Measurements from ENCODE around the gene ANLN.
A peak's percentile ranks its signal among the peaks of the same experiment; 100 is the strongest.
"Not testable (repeated sequence)": the region's sequence is repeated elsewhere in the genome, so short reads cannot be mapped to it uniquely, and the experiment has no call there.

ANLN gene

DNA sequence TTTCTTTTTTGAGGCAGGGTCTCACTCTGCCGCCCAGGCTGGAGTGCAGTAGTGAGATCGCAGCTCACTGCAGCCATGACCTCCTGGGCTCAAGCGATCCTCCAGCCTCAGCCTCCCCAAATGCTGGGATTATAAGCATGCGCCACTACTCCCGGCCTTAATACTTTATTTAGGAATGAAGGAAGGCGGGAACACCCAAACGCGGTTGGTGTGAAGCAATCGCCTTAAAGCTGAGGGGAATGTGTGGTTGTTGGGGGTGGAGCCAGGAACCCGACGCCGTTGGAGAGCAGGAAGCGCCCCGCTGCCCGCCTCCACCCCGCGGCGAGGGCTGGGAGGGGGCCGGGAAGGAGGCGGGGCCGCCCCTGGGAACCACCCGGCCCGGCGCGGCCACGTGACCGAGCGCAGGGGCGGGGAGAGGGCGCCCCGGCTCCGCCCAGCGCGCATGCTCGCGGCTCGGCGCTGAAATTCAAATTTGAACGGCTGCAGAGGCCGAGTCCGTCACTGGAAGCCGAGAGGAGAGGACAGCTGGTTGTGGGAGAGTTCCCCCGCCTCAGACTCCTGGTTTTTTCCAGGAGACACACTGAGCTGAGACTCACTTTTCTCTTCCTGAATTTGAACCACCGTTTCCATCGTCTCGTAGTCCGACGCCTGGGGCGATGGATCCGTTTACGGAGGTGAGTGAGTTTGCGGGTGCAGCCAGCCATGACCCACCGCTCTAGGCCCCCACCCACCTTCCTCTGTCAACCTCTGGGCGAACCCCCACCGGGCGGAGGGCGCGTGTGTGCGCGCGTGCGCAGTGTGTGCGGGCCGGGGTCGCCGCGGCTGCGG lies at the start of gene ANLN:
Gene ANLN, plus strand, starts transcription at position 492 of the 828 bp plus-strand sequence. Its CDS starts 165 bp downstream, at position 657.
- ATAC-seq, result peak; percentile 87 to 91

DNA sequence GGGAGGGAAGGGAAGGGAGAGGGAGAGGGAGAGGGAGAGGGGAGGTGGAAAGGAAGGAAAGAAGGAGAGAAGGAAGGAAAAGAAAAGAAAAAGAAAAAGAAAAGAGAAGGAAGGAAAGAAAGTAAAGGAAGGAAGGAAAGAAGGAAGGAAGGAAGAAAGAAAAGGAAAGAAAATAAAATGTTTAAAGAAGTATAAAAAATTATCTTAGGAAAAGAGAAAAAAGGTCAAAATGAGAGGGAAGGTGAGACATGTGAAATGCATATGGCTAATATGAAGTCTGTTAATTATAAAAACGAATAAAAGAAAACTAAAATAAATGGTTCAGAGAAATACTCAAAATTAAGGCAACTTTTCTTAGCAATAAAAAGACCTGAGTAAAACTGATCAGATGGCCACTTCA lies 46.1 kb upstream of the ANLN start:
- no peak for ATAC-seq

- no peak for ATAC-seq
These were observed 45.0 kb upstream of the ANLN start for GRCh38 chr7:36344622-36345021.

- ATAC-seq, result no peak
These were observed 43.3 kb upstream of the ANLN start for GRCh38 chr7:36346260-36346831.

- no peak for ATAC-seq
These were observed 41.4 kb upstream of the ANLN start for GRCh38 chr7:36348256-36348655.

DNA sequence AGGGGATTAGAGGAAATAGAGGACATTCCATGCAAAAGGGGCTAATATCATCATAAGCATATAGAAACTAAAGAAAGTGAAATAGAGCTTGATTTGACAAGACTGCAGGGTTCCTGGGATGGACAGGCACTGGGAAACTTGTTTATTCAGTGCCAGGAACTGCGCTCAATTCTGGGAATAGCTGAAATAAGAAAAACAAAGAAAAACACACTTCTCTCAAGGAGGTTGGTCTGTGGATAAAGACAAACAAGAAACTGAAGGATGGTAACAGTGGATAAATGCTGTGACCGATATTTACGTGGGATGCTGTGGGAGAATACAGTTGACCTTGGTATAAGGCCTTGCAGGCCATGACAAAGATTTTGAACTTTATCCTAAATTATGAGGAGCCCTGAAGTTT lies 40.9 kb upstream of the ANLN start:
- no peak for ATAC-seq

DNA sequence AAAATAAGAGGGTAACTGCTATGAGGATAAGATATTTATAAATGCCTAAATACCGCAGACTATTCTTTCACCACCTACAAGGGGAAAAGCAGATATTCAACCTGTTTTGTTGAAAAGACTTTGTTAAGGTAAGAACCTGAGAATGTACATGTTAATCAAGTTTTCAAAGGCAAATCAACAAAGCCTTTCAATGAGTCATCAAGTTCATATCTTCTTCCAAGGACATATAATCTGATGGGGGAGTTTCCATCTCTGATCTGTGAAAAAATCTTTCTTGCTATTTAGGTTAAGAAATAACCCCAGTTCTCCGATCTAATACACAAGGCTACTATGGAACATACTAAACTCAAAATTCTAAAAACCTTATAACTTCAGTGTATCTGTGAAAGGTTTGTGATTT lies 40.0 kb upstream of the ANLN start:
- ATAC-seq, result no peak

DNA sequence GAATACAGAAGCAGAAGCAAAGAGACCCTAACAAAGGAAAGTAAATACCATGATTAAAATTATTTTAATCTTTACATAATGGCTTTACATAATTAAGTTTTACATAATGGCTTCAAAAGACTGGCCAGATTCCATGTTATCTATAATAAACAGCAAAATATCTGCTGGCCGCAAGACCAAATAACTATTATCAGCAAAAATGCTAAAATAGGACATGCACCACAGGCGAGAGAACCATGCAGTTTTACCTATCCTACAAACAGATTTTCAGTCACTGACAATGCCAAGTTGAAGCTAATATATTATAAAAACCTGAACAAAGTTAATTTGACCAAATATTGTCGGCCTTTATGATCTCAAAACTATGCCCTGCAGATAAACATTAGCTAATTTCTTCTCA lies 34.2 kb upstream of the ANLN start:
- no peak for ATAC-seq

- no peak for ATAC-seq
These were observed 32.6 kb upstream of the ANLN start for GRCh38 chr7:36357054-36357453.

GRCh38 chr7:36358589-36358988 lies 31.1 kb upstream of the ANLN start:
- ATAC-seq, result no peak

DNA sequence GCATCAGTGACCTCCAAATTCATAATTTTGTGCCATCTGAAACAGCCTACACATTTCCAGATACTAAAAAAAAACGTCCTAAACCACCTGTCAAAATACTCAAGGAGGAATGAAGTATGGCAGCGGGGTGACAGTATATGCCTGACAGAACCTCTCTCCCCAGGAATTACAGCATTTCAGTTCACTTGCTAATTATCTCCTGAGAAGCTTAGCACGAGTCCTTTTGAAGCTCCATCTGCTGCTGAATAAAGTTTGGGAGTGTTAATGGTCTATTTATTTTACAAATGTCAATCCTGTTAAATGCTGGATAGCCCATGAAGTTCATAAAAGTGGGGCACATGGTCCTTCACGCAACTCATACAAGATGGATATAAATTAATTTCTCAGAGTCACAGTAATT lies 29.4 kb upstream of the ANLN start:
- no peak for ATAC-seq

DNA sequence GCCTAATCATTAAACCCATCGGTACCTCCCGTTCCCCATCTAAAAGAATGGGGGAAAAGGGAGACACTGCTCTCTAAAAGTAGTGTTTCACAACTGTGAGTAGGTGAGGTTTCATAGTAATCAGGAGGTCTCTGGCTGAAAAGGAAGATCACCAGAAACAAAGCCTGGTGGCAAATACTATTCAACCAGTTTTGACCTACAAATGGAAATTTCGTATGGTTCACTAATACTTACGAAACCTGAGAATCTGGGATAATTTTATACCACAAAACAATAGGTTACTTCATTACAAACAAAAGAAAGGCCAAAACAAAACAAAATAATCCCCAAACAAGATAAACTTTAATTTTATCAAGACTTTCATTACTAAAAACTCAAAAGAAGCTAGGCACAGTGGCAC lies 28.4 kb upstream of the ANLN start:
- no peak for ATAC-seq

DNA sequence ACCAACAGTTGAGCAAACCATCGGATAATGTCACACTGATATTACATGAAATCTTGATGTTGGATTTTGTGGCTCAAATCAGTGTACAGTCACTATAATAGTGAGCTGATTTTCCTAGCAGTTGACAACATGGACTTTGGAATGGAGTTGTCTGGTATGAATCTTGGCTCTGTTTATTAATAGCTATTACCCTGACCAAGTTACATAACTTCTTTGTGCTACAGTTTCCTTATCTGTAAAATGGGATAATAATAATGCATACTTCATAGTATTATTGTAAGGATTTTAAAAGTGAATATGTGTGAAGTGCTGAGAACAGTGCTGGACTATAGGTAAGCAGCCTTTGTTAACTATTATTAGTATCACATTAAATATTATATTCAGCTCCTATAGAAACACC lies 26.1 kb upstream of the ANLN start:
- ATAC-seq, result no peak

GRCh38 chr7:36366005-36366717 lies 23.5 kb upstream of the ANLN start:
- ATAC-seq, result no peak

GRCh38 chr7:36366718-36367560 lies 22.7 kb upstream of the ANLN start:
- peak; percentile 97 for ATAC-seq

- no peak for ATAC-seq
These were observed 22.0 kb upstream of the ANLN start for GRCh38 chr7:36367561-36368077.

GRCh38 chr7:36368496-36368895 lies 21.2 kb upstream of the ANLN start:
- ATAC-seq, result no peak

DNA sequence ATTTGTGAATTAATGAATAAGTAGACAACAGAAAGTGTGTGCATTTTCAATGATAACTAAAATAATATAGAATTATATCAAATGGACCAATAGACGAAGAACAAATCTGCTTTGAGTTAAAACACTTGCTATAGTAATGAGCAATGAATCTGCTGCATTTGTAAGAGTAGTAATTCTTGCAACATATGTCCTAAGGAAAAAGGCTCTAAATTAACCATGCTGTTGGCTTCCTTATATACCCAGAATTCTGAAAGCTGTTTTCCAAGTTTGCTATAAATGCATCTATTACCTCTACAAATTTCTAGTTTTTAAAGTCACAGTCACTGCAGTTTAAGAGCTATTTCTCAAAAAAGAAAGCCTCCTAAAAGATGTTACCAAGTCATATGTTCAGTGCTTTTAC lies 20.5 kb upstream of the ANLN start:
- ATAC-seq, result no peak

DNA sequence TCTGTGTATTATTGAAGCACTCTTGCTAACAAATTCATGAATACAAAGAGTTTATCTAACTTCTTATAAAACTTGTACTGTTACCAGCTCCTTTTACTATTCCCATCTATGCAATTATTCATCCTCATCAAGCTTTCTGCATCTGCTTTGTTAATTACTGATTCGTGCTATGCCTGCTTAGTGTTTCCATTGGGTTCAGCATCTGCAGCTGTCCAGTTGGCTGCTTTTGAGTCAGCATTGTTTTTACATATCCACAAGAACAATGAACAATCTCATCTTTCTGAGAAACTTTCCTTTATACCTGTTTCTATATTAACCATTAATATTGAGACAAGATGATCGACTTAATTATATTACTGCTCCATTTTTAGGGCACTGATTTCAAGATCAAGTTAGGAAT lies 19.6 kb upstream of the ANLN start:
- ATAC-seq, result no peak

DNA sequence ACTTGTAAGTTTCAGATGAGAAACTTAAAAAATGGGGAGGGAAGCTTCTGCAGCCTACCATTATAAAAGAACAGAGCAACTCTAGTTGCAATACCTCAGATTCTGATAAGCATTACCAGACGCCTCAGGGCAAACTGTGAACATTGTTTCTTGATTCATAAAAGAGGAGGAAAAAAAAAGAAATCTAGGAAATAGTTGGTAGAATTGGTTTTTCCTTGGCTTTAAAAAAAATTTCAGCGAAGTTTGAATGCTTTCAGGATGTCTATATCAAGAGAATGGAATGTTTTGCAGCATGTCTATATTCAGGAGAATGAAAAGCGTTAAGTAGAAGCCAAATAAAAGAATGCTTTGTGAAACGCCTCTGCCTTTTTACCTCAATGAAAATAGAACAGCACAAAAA lies 17.5 kb upstream of the ANLN start:
- no peak for ATAC-seq

DNA sequence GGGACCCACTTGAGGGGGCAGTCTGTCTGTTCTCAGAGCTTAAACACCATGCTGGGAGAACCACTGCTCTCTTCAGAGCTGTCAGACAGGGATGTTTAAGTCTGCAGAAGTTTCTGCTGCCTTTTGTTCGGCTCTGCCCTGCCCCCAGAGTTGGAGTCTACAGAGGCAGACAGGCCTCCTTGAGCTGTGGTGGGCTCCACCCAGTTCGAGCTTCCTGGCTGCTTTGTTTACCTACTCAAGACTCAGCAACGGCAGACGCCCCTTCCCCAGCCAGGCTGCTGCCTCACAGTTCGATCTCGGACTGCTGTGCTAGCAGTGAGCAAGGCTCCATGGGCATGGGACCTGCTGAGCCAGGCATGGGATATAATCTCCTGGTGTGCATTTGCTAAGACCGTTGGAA lies 11.1 kb upstream of the ANLN start:
- ATAC-seq, result not testable (repeated sequence)

GRCh38 chr7:36379831-36380504 lies 9.7 kb upstream of the ANLN start:
- ATAC-seq, result no peak
